Transverse colon (tissue), 4 donors: ENCODE measurements around the gene BACE2. TPM values are rescaled to one million over a fixed set of nuclear protein-coding genes. Genes with fewer than 3 reads are reported as not detected.
"Not testable (repeated sequence)": the region's sequence is repeated elsewhere in the genome, so short reads cannot be mapped to it uniquely, and the experiment has no call there.

Experiments
- DNase-seq: peaks from one replicate; pipeline ENCODE4 v3.0.0-alpha.2; 2019
- H3K27ac ChIP-seq, 4 donors: fragments of 200-600 bp; sonication (generic); 2 replicates each; pipeline ENCODE4 v1.5.1; 2016 to 2018; ENCODE audit warnings: inconsistent platforms in 4 of 4
- H3K27me3 ChIP-seq: fragments of 200-600 bp; sonication (generic); 2 replicates; pipeline ENCODE4 v1.5.1; 2017; ENCODE audit warnings: inconsistent platforms
- H3K36me3 ChIP-seq, 4 donors: fragments of 200-600 bp; sonication (generic); 2 replicates each; pipeline ENCODE4 v1.5.1; 2017 to 2019; ENCODE audit warnings: inconsistent platforms in 4 of 4
- H3K4me1 ChIP-seq, 4 donors: fragments of 200-600 bp; sonication (generic); 2 replicates each; pipeline ENCODE4 v1.5.1; 2017 to 2020; ENCODE audit warnings: inconsistent platforms in 4 of 4
- H3K4me3 ChIP-seq, 4 donors: fragments of 200-600 bp; sonication (generic); 1 replicate in 1 of 4; 2 replicates in 3 of 4; pipeline versions ENCODE4 v1.5.1 to v1.6.1; 2017 to 2019; ENCODE audit warnings: inconsistent platforms in 4 of 4
- H3K9me3 ChIP-seq, 2 donors: fragments of 200-600 bp; sonication (generic); 2 replicates each; pipeline ENCODE4 v1.5.1; 2017 to 2019; ENCODE audit warnings: inconsistent platforms in 2 of 2
- CTCF ChIP-seq, 5 experiments: fragments of 200-600 bp in 3 of 5; fragments of 450-650 bp in 2 of 5; sonication (generic) in 3 of 5; IDR thresholded peaks; 1 replicate in 2 of 5; 2 replicates in 3 of 5; pipeline ENCODE4 v1.5.1; 2016 to 2017; ENCODE audit warnings: antibody characterized with exemption in 5 of 5, inconsistent platforms in 3 of 5, mild to moderate bottlenecking in 2 of 5, moderate library complexity in 1 of 5
- EP300 ChIP-seq: sonication (generic); formaldehyde crosslinking; IDR thresholded peaks from one replicate; pipeline ENCODE4 v1.6.1; 2017; ENCODE audit warnings: antibody characterized with exemption, low read depth
- POLR2A ChIP-seq: fragments of 450-650 bp; IDR thresholded peaks from one replicate; pipeline ENCODE4 v1.6.1; 2016; ENCODE audit warnings: antibody characterized with exemption, mild to moderate bottlenecking, moderate library complexity
- POLR2AphosphoS5 ChIP-seq, 3 donors: sonication (generic); formaldehyde crosslinking; IDR thresholded peaks; one replicate each; pipeline ENCODE4 v1.6.1; 2016; ENCODE audit warnings: antibody characterized with exemption in 3 of 3
- WGBS, 2 donors: methylation state at CpG; one replicate each; pipeline ENCODE4 v1.1.5; 2018; ENCODE audit warnings: low coverage in 1 of 2; 5-methylcytosine and 5-hydroxymethylcytosine counted together
- in situ Hi-C, 4 donors: fragments of 200-750 bp; cut with MboI; loops; one replicate each; pipeline versions ENCODE4 v1.15.0 to v1.15.1; 2017; ENCODE audit warnings: low sequenced_read_pairs in 3 of 4, low pct_ligation_motif_present in 1 of 4, low pct_unique_long_range_greater_than_20kb in 1 of 4
- intact Hi-C: fragments of 100-400 bp; cut with DNase I; formaldehyde crosslinking; loops from one replicate; pipeline ENCODE4 v1.15.1; 2023; ENCODE audit warnings: low total_unique reads
- total RNA-seq, 4 donors: library from RNA; depleted of rRNA; stranded (reverse); fragments of >200 nt; gene quantifications; one replicate each; pipeline ENCODE4 v1.1.0, GENCODE V29; 2016

The BACE2 gene
- total RNA-seq, 4 donors from 2014 or later = 28.4 to 52.5 (median 43.9) TPM

GRCh38 chr21:41250519-41250918, 82.6 kb downstream of the BACE2 start:
- no peaks in the 10 kb centered on the region for H3K9me3 ChIP-seq
- peaks cover 0 to 28% (median 4%) of the 10 kb centered on the region in 4 donors for H3K36me3 ChIP-seq
- no peak overlapping the region for H3K27ac ChIP-seq
- no peak for TF ChIP-seq EP300
- no peak for TF ChIP-seq POLR2A
- no peak for TF ChIP-seq CTCF (IDR thresholded peaks at IDR 0.05)
- TF ChIP-seq POLR2AphosphoS5 (IDR thresholded peaks at IDR 0.05) = no peak
- H3K4me1 ChIP-seq = peaks cover 0 to 3% (median 1%) of the 10 kb centered on the region in 4 donors
- WGBS, 2 donors = 69 to 72% methylated on average over 8 of the region's 8 CpGs
- no peak overlapping the region for H3K4me3 ChIP-seq
- H3K27me3 ChIP-seq = no peaks in the 10 kb centered on the region
- intact Hi-C loops (loop anchor here (10.0 kb wide), 1 partner anchor 86 kb away; the partner anchor contains the start of gene BACE2), in situ Hi-C loops (no loop called here)
- no peak for DNase-seq

GRCh38 chr21:41251961-41252642, 84.1 kb downstream of the BACE2 start:
- in situ Hi-C loops = no loop called here
- TF ChIP-seq CTCF (IDR thresholded peaks at IDR 0.05) (no peak), EP300 (no peak), POLR2A (no peak), POLR2AphosphoS5 (IDR thresholded peaks at IDR 0.05) (no peak)
- Histone ChIP-seq H3K27ac (no peak overlapping the region), H3K36me3 (peaks cover 0 to 28% (median 6%) of the 10 kb centered on the region in 4 donors), H3K4me1 (peaks cover 0 to 3% (median 1%) of the 10 kb centered on the region in 4 donors), H3K4me3 (no peak overlapping the region), H3K9me3 (no peaks in the 10 kb centered on the region), H3K27me3 (no peaks in the 10 kb centered on the region)
- DNase-seq = no peak
- 81 to 87% methylated on average over 8 to 12 of the region's 12 CpGs for WGBS, 2 donors
- intact Hi-C loops = loop anchor here (10.0 kb wide), 1 partner anchor 87 kb away; the partner anchor contains the start of gene BACE2

DNA sequence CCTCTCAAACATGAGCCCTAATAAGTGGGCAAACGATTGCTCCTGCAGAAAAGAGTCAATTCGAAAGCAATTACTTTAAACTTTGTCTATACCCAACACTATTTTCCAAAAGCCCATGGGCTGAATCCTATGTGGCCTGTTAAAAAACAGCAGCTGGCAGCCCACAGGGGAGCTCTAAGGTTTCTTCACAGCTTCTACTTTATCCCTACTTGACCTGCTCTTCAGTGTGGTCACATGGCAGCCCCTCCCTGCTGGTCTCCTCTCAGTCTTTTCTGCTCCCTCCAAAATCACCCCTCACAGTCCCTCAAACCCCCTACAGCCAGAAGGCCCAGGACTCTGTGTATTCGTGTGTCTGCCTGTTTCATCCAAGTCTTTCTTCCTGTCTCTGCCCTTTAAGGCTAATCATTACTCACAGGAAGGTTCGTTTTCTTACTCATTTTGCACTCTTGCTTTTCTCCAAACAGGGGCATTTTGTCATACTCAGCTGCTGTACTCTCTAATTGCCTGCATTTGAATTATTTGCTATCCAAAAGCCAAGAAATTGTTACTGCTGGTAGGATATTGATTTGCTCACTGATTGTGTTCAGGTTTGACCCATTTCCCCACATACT, 86.2 kb downstream of the BACE2 start:
- H3K4me3 ChIP-seq = no peak overlapping the region
- H3K27ac ChIP-seq = no peak overlapping the region
- DNase-seq = no peak
- WGBS, 2 donors = 66 to 83% methylated on average over 1 to 4 of the region's 4 CpGs
- H3K27me3 ChIP-seq = no peaks in the 10 kb centered on the region
- TF ChIP-seq POLR2A (no peak), POLR2AphosphoS5 (IDR thresholded peaks at IDR 0.05) (no peak), EP300 (no peak), CTCF (IDR thresholded peaks at IDR 0.05) (no peak)
- H3K4me1 ChIP-seq = no peaks in the 10 kb centered on the region
- intact Hi-C loops = loop anchor here (10.0 kb wide), 1 partner anchor 89 kb away; the partner anchor contains the start of gene BACE2
- no peaks in the 10 kb centered on the region for H3K9me3 ChIP-seq
- in situ Hi-C loops = no loop called here
- H3K36me3 ChIP-seq = peaks cover 0 to 28% (median 6%) of the 10 kb centered on the region in 4 donors

DNA sequence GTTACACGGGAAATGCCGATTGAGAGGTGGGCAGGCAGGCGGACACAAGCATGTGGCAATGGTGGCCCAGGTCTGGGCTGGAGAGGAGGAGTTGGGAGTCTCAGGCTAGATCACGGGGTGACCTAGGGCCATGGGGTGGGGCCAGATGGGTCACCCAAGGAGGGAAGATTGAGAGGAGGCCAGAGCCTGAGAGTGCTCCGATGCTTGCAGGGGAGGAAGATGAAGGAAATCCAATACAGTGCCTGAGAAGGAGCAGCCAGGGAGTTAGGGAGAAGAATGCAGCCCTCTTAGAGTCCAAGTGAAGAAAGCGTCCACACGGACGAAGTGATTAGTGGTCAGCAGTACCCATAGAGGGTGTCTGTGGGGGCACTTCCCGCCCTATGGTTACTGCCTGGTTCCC, 87.2 kb downstream of the BACE2 start:
- Histone ChIP-seq H3K36me3 (peaks cover 0 to 28% (median 6%) of the 10 kb centered on the region in 4 donors), H3K4me3 (no peak overlapping the region), H3K9me3 (no peaks in the 10 kb centered on the region), H3K27me3 (no peaks in the 10 kb centered on the region), H3K4me1 (no peaks in the 10 kb centered on the region), H3K27ac (no peak overlapping the region)
- no peak for TF ChIP-seq CTCF (IDR thresholded peaks at IDR 0.05)
- no peak for TF ChIP-seq POLR2AphosphoS5 (IDR thresholded peaks at IDR 0.05)
- no peak for TF ChIP-seq POLR2A
- no peak for TF ChIP-seq EP300
- WGBS, 2 donors = 91 to 92% methylated on average over 6 to 9 of the region's 9 CpGs
- no peak for DNase-seq
- in situ Hi-C loops = no loop called here
- intact Hi-C loops = loop anchor here (10.0 kb wide), 1 partner anchor 90 kb away; the partner anchor contains the start of gene BACE2

GRCh38 chr21:41256231-41256630, 88.3 kb downstream of the BACE2 start:
- intact Hi-C loops = loop anchor here (10.0 kb wide), 1 partner anchor 91 kb away; the partner anchor contains the start of gene BACE2
- in situ Hi-C loops = not testable (repeated sequence)

More at GRCh38 chr21:41256231-41256630, 88.3 kb downstream of the BACE2 start:
- peaks cover 0 to 24% (median 6%) of the 10 kb centered on the region in 4 donors for H3K36me3 ChIP-seq
- H3K27ac ChIP-seq, H3K4me3 ChIP-seq, H3K4me1 ChIP-seq, DNase-seq, H3K27me3 ChIP-seq, H3K9me3 ChIP-seq: not testable (repeated sequence)
- WGBS, 2 donors = 100% methylated on average over 1 of the region's 1 CpG
